ENCODE results near the gene SYF2. TPM values are rescaled to one million over a fixed set of nuclear protein-coding genes. Genes with fewer than 3 reads are reported as not detected.

Gene SYF2
- total RNA-seq, 1 experiment from 2014 or later: 35.3 TPM

DNA sequence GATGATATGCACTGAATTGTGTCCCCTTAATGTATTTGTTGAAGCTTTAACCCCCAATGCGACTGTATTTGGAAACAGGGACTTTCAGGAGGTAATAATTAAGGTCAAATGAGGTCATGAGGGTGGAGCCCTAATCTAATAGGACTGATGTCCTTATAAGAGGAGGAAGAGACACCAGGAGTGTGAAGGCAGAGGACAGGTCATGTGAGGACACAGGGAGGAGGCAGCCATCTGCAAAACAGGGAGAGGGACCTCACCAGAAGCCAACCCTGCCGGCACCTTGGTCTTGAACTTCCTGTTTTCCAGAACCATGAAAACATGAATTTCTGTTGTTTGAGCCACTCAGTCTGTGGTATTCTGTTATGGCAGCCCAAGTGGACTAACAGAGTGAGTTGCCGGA, 15.3 kb downstream of the SYF2 start (continued):
- TF ChIP-seq, protein P1, sequence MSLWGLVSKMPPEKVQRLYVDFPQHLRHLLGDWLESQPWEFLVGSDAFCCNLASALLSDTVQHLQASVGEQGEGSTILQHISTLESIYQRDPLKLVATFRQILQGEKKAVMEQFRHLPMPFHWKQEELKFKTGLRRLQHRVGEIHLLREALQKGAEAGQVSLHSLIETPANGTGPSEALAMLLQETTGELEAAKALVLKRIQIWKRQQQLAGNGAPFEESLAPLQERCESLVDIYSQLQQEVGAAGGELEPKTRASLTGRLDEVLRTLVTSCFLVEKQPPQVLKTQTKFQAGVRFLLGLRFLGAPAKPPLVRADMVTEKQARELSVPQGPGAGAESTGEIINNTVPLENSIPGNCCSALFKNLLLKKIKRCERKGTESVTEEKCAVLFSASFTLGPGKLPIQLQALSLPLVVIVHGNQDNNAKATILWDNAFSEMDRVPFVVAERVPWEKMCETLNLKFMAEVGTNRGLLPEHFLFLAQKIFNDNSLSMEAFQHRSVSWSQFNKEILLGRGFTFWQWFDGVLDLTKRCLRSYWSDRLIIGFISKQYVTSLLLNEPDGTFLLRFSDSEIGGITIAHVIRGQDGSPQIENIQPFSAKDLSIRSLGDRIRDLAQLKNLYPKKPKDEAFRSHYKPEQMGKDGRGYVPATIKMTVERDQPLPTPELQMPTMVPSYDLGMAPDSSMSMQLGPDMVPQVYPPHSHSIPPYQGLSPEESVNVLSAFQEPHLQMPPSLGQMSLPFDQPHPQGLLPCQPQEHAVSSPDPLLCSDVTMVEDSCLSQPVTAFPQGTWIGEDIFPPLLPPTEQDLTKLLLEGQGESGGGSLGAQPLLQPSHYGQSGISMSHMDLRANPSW (CRISPR knock-in tag; conservative IDR thresholded peaks at IDR 0.05; ENCODE audit: low read depth): no peak
- TF ChIP-seq ZNF138 (CRISPR knock-in tag; conservative IDR thresholded peaks at IDR 0.05): no peak
- TF ChIP-seq, protein P2, sequence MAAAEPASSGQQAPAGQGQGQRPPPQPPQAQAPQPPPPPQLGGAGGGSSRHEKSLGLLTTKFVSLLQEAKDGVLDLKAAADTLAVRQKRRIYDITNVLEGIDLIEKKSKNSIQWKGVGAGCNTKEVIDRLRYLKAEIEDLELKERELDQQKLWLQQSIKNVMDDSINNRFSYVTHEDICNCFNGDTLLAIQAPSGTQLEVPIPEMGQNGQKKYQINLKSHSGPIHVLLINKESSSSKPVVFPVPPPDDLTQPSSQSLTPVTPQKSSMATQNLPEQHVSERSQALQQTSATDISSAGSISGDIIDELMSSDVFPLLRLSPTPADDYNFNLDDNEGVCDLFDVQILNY (CRISPR knock-in tag; IDR thresholded peaks at IDR 0.05): no peak
- TF ChIP-seq ZNF263 (CRISPR knock-in tag; IDR thresholded peaks at IDR 0.05; ENCODE audit: low read depth): no peak
- TF ChIP-seq, protein P3, sequence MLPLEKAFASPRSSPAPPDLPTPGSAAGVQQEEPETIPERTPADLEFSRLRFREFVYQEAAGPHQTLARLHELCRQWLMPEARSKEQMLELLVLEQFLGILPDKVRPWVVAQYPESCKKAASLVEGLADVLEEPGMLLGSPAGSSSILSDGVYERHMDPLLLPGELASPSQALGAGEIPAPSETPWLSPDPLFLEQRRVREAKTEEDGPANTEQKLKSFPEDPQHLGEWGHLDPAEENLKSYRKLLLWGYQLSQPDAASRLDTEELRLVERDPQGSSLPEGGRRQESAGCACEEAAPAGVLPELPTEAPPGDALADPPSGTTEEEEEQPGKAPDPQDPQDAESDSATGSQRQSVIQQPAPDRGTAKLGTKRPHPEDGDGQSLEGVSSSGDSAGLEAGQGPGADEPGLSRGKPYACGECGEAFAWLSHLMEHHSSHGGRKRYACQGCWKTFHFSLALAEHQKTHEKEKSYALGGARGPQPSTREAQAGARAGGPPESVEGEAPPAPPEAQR (CRISPR knock-in tag; IDR thresholded peaks at IDR 0.05): no peak

DNA sequence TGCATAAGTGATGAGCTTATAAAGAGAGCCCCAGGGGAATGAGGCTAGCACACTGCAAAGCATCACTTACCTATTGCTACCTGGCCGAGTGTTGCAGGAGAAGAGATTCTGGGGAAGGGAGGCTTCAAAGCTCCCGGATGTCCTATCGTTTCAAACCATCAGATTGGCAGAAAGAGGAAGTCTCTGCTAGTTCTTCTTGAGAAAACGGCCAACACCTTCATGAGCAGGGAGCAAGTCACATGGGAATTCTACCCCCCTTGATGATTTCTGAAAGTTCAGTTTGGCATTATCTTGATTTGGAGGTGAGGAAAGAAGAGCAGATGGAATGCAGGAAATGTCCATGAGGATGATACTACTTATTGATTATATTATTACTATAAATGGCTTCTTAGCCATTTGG, 16.2 kb downstream of the SYF2 start:
- no peak for ATAC-seq
- ChIA-PET POLR2A (interaction anchor here (0.5 kb wide), 1 partner anchor 289 kb away, joined by 4 read pairs; no protein-coding TSS in a partner anchor), CTCF (no interaction called here)
- H3K9me3 Mint-ChIP-seq: no peaks in the 10 kb centered on the region
- DNase-seq (ENCODE audit: low spot score): no peak
- H3K36me3 Mint-ChIP-seq: peaks cover 3% of the 10 kb centered on the region; the same call in 1 of the 2 replicates
- TF ChIP-seq NFATC4 (CRISPR knock-in tag; IDR thresholded peaks at IDR 0.05) (no peak), ZNF138 (CRISPR knock-in tag; conservative IDR thresholded peaks at IDR 0.05) (no peak), NR3C1 (CRISPR knock-in tag; conservative IDR thresholded peaks at IDR 0.05; ENCODE audit: low read depth) (no peak), PRRX2 (CRISPR knock-in tag; IDR thresholded peaks at IDR 0.05) (no peak), ZNF396 (CRISPR knock-in tag; IDR thresholded peaks at IDR 0.05; ENCODE audit: borderline replicate concordance) (no peak), JAZF1 (CRISPR knock-in tag; IDR thresholded peaks at IDR 0.05) (no peak), SMAD3 (CRISPR knock-in tag; IDR thresholded peaks at IDR 0.05; ENCODE audit: borderline replicate concordance) (no peak), TEAD1 (CRISPR knock-in tag; IDR thresholded peaks at IDR 0.05) (no peak), KAT7 (CRISPR knock-in tag; IDR thresholded peaks at IDR 0.05; ENCODE audit: borderline replicate concordance) (no peak), TEAD4 (CRISPR knock-in tag; IDR thresholded peaks at IDR 0.05) (no peak)
- TF ChIP-seq, protein P4, sequence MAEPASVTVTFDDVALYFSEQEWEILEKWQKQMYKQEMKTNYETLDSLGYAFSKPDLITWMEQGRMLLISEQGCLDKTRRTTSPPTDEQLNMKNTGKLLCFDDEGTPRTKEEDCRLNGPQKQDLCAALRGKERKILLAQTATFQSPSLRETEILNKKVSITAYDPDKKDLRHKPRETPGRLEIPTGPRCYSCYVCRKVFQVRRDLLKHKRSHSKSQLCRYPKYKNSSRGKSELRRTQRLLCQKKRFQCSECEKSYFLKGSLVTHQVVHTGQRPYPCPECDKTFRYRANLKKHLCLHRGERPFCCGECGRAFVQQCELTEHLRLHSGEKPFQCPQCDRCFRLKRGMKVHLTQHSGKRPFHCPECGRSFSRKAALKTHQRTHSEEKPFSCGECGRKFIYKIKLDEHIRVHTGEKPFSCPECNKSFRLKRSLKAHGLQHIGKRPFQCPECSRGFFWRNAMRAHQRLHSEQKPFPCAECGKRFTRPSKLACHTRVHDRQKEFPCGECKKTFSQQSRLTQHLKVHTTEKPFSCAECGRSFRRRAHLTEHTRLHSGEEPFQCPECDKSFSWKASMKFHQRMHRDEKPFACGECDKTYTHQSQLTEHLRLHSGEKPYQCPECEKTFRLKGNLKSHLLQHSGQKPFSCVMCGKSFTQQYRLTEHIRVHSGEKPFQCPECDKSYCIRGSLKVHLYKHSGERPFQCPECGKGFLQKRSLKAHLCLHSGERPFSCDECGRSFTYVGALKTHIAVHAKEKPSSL (CRISPR knock-in tag; conservative IDR thresholded peaks at IDR 0.05): no peak
- TF ChIP-seq, protein P5, sequence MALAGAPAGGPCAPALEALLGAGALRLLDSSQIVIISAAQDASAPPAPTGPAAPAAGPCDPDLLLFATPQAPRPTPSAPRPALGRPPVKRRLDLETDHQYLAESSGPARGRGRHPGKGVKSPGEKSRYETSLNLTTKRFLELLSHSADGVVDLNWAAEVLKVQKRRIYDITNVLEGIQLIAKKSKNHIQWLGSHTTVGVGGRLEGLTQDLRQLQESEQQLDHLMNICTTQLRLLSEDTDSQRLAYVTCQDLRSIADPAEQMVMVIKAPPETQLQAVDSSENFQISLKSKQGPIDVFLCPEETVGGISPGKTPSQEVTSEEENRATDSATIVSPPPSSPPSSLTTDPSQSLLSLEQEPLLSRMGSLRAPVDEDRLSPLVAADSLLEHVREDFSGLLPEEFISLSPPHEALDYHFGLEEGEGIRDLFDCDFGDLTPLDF (CRISPR knock-in tag; IDR thresholded peaks at IDR 0.05): no peak
- TF ChIP-seq, protein P6, sequence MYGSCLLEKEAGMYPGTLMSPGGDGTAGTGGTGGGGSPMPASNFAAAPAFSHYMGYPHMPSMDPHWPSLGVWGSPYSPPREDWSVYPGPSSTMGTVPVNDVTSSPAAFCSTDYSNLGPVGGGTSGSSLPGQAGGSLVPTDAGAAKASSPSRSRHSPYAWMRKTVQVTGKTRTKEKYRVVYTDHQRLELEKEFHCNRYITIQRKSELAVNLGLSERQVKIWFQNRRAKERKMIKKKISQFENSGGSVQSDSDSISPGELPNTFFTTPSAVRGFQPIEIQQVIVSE (CRISPR knock-in tag; IDR thresholded peaks at IDR 0.05; ENCODE audit: borderline replicate concordance): no peak
- TF ChIP-seq, protein P2 (CRISPR knock-in tag; IDR thresholded peaks at IDR 0.05): no peak
- TF ChIP-seq, protein P7, sequence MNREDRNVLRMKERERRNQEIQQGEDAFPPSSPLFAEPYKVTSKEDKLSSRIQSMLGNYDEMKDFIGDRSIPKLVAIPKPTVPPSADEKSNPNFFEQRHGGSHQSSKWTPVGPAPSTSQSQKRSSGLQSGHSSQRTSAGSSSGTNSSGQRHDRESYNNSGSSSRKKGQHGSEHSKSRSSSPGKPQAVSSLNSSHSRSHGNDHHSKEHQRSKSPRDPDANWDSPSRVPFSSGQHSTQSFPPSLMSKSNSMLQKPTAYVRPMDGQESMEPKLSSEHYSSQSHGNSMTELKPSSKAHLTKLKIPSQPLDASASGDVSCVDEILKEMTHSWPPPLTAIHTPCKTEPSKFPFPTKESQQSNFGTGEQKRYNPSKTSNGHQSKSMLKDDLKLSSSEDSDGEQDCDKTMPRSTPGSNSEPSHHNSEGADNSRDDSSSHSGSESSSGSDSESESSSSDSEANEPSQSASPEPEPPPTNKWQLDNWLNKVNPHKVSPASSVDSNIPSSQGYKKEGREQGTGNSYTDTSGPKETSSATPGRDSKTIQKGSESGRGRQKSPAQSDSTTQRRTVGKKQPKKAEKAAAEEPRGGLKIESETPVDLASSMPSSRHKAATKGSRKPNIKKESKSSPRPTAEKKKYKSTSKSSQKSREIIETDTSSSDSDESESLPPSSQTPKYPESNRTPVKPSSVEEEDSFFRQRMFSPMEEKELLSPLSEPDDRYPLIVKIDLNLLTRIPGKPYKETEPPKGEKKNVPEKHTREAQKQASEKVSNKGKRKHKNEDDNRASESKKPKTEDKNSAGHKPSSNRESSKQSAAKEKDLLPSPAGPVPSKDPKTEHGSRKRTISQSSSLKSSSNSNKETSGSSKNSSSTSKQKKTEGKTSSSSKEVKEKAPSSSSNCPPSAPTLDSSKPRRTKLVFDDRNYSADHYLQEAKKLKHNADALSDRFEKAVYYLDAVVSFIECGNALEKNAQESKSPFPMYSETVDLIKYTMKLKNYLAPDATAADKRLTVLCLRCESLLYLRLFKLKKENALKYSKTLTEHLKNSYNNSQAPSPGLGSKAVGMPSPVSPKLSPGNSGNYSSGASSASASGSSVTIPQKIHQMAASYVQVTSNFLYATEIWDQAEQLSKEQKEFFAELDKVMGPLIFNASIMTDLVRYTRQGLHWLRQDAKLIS (CRISPR knock-in tag; IDR thresholded peaks at IDR 0.05; ENCODE audit: borderline replicate concordance): no peak
- no peak overlapping the region for H3K4me3 Mint-ChIP-seq
- no peaks in the 10 kb centered on the region; the same call in 1 of the 2 replicates for H3K4me1 Mint-ChIP-seq
- no peak overlapping the region for H3K27ac Mint-ChIP-seq
- no peaks in the 10 kb centered on the region; the same call in 1 of the 2 replicates for H3K27me3 Mint-ChIP-seq (ENCODE audit: low read depth)

Data from WTC11 (cell line).